CD4-positive, alpha-beta T cell treated with Interleukin-1 beta for 1 hour (primary cell): ENCODE results near the gene NUP188.
"Not testable (repeated sequence)": the region's sequence is repeated elsewhere in the genome, so short reads cannot be mapped to it uniquely, and the experiment has no call there.

Experiments used
- DNase-seq, 2 donors: peaks; one replicate each; pipeline ENCODE4 v3.0.0-alpha.2; 2020 to 2022

NUP188 gene

GRCh38 chr9:128916745-128917144, 30.8 kb upstream of the NUP188 start:
- no peak for DNase-seq

GRCh38 chr9:128917151-128917849, 30.2 kb upstream of the NUP188 start:
- DNase-seq: no peak

GRCh38 chr9:128918921-128919320, 28.6 kb upstream of the NUP188 start:
- no peak for DNase-seq

GRCh38 chr9:128919402-128920089, 28.0 kb upstream of the NUP188 start:
- DNase-seq: no peak

- DNase-seq: no peak
These were observed 27.0 kb upstream of the NUP188 start, which contains the start of gene PHYHD1 for GRCh38 chr9:128920381-128921058. TSS of gene PHYHD1 (plus strand) at chr9:128920982. CDS start at chr9:128922324, 1,342 bp downstream.

GRCh38 chr9:128921881-128922763, 25.4 kb upstream of the NUP188 start:
- no peak for DNase-seq

GRCh38 chr9:128923493-128923883, 24.0 kb upstream of the NUP188 start:
- DNase-seq: no peak

GRCh38 chr9:128927731-128928411, 19.6 kb upstream of the NUP188 start:
- peak; percentile 49 to 63 for DNase-seq

- no peak for DNase-seq
These were observed 18.9 kb upstream of the NUP188 start for GRCh38 chr9:128928624-128929023.

GRCh38 chr9:128929560-128929959, 17.9 kb upstream of the NUP188 start:
- no peak for DNase-seq

GRCh38 chr9:128933731-128934130, 13.8 kb upstream of the NUP188 start:
- no peak for DNase-seq

GRCh38 chr9:128936171-128936865, 11.2 kb upstream of the NUP188 start:
- no peak for DNase-seq

GRCh38 chr9:128937310-128938165, 10.0 kb upstream of the NUP188 start:
- DNase-seq: no peak

- no peak for DNase-seq
These were observed 7.1 kb upstream of the NUP188 start for GRCh38 chr9:128940271-128940921.

- no peak for DNase-seq
These were observed 6.3 kb upstream of the NUP188 start for GRCh38 chr9:128940946-128941755.

- no peak for DNase-seq
These were observed 3.5 kb upstream of the NUP188 start for GRCh38 chr9:128943832-128944620.

- DNase-seq: not testable (repeated sequence)
These were observed 2.5 kb upstream of the NUP188 start for GRCh38 chr9:128944966-128945365.

GRCh38 chr9:128945798-128946501, 1.5 kb upstream of the NUP188 start:
- DNase-seq: no peak
